NCI-H1436 (cell line): Measurements from ENCODE around the gene LDLRAD3.

ENCODE experiments used
- DNase-seq: peaks from one replicate; lab custom pipeline; 2025; lab: John Stamatoyannopoulos, UW

The LDLRAD3 gene

DNA sequence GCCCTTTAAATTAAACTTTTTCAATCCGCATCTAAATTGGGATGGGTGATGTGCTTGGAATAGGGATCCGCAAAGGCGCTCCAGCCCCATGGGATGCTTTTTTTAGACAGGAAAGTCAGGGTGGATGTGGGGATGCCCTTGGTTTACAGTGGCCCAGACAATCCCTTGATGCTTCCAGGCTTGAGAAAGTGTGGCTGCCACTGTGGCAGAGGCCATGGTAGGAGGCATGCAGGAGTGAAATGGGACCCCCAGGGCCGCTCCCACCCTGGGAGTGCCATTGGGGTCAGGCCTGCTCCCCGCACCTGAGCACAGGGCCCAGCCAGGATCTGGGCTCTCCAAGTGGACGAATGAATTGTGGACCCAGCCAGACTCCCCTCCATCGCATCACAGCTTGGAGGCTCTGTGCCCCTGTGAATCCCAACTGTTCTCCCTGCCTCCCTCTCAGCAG lies 269.6 kb downstream of the LDLRAD3 start:
- DNase-seq, result no peak

DNA sequence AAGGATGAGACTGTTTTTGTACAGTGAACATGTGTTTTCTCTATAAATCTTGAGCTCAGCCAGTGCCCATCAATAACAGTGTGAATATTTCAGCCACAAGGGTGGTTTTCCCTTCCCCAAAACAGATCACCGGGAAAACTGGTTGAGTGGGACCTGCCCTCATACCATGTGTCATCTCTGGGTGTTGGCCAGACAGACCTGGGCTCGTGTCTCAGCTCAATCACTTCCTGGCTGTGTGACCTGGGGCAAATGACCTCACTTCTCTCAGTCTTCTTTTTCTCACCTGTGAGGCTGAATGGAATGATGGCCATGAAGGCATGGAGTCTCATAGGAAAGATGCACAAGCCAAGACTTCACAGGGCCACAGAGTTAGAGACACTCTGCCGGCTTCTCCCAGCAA lies 270.6 kb downstream of the LDLRAD3 start:
- no peak for DNase-seq

DNA sequence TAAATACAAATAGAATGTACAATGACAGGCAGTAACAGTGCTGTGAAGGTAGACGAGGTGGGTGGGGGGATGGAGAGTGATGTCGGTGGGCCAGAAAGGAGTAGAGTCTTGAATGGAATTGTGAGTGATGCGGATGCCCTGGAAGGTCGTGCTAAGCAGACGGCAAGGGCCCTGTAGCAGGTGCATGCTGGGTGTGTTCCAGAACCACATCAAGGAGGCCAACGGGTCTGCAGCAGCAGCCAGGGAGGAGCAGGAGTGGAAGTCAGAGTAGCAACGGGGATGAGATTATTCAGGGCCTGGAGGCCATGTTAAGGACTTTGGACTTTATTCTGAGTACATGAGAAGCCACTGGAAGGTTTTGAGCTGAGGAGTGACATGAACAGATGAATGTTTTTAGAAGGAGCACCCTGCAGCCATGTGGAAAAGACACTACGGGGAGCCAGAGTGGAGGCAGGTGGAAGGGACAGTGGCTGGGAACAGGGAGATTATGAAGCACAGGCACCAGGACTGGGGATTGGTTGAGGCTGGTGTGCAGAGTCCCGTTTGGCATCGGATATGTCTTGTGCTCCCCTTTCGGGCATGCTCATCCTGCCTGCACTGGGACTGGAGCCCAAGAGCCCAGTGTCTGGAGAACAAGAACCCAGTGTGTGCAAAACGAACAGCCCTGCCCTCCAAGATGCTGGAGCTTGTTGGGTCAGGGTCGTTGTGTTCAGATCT lies 271.3 kb downstream of the LDLRAD3 start:
- no peak for DNase-seq

DNA sequence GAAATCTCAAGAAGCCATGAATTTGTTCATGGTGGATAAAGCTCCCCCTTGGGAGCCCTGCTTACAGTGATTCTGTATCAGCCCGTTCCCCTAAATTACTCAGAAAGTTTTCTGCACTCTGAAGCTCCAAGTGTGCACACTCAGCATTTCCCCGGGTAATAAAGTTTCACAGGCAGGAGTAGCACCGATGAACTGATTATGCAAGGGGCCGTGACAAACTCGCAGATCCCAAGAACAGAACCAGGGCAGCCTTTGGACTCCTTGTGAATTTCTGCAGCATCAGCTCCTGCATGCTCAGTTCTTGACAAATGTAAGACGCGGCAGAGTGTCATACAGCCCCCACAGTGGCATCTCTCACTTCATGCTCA lies 271.8 kb downstream of the LDLRAD3 start:
- no peak for DNase-seq

DNA sequence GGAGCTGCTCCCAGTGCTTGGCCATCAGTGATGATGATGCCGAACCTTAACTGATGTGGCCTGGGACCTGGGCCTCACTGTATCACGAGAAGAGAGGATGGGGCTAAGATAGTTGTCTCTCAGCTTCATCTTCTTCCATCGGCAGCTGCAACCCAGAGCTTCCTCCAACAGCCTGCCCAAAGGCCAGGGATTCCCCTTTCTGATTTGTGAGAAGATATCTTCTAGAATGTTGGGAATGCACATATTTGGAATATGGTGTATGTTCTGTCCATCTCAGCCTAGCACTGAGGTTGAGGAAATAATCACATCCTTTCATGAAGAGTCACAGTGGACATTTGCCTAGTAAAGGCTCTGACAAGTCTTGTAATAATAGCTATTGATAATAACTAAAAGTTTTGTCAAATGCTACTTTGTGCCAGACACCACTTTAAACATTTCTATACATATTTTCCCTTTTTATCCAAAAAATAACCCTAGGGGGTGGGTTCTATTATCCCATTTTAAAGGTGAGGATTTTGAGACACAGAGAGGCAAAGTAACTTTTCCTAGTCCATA lies 272.3 kb downstream of the LDLRAD3 start:
- no peak for DNase-seq

DNA sequence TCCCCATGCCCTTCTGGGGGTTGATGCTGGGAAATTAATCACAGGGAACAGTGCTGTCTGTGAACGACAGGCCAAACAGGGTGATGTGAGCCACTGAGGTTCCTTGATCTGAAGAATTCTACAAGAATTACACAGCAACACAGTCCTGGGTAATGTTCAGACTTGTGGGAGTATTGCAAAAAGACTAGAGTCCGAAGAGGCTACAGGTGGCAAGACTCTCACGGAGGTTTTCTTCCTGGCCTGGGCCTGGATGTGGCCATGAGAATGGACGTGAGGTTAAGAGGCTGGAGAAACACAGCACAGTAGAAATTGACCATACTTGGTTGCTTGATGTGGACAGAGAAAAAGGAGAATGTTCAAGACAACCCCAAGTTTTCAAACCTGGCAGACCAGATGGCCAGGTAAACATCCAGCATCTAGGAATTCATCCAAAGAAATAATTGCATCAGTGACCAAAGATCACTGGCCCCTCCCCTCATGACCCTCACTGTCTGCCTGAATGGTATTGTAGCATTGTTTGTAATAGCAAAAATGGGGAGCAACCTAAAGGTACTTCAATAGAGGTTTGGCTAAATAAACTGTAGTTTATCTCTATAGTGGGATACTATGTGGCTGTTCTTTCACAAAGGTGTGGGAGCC lies 274.5 kb downstream of the LDLRAD3 start:
- no peak for DNase-seq

DNA sequence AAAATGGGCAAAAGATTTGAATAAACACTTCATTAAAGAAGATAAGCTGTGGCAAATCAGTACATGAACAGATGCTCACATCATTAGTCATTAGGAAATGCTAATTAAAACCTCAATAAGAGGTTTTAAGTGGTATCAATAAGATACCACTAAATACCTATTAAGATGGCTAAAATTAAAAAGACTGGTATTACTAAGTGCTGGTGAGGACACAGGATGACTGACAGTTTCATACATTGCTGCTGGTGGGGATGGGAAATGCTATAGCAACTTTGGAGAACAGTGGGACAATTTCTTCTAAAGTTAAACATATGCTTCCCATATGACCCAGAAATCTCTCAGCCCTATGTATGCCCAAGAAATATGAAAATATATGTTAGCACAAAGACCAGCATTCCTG lies 276.1 kb downstream of the LDLRAD3 start:
- no peak for DNase-seq

DNA sequence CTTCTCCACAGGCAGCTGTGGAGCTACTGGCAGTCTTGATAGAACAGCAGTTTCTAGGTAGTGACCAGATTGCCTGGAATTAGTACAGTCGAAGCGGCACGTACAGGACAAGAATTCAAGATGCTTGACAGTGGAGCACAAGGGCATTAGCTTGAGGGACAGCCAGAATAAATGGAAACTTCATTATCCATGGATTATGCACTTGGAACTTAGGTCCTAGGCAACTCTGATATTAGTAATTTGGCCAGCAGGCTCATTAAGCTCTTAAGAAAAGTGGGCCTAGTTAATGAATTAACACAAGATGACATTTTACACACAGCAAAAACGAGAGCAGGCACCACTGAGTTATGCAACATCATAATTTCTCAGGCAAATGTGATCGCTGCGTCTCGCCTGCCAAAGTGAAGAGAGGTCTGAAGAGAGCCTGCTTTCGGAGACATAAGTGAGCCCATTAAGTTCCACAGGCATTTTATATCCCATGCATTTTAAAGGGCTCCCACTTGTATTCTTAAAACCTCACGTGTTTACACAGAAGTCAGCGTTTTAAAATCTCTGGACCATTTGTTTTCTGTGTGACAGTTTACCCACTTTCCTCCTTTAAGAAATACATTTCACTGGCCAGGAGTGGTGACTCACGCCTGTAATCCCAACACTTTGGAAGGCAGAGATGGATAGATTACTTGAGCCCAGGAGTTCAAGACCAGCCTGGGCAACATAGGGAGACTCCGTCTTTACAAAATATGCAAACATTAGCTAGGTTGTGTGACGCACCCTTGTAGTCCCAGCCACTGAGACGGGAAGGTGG lies 279.2 kb downstream of the LDLRAD3 start:
- DNase-seq, result no peak

DNA sequence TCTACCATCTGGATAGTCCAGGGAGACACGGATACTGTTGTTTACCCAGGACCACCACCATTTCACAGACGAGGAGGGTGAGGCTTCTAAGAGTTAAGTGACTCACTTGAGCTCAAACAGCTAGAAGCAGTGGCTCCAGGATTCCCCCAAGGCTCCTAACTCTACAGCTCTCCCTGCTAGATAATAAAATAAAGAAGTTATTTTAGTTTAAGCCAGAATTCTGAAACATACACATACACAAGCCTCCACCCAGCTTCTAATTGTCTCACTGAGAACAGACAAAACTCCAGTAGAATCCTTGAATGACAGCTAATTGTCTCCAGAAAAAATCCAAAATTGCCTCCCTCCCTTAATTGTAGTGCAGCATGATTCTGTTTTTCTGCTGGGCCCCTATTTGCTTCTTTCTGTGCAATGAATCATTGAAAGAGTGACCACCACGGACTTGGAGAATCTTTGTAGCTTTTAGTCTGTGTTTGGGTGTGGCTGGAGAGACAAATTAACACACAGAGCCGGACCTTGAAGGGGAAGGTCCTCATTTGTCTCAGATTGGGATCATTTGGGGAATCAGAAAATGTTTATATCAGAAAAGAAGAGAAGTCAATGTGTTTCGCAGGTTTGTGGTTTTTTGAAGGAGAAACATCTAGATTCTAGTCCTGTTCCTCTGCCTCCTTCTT lies 280.5 kb downstream of the LDLRAD3 start:
- no peak for DNase-seq

DNA sequence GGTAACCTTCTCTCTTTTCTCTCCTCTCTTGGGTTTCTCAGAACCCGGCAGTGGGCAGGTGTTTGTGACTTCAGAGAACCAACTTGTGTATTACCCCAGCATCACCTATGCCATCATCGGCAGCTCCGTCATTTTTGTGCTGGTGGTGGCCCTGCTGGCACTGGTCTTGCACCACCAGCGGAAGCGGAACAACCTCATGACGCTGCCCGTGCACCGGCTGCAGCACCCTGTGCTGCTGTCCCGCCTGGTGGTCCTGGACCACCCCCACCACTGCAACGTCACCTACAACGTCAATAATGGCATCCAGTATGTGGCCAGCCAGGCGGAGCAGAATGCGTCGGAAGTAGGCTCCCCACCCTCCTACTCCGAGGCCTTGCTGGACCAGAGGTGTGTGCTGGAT lies 283.2 kb downstream of the LDLRAD3 start:
- DNase-seq, result no peak

DNA sequence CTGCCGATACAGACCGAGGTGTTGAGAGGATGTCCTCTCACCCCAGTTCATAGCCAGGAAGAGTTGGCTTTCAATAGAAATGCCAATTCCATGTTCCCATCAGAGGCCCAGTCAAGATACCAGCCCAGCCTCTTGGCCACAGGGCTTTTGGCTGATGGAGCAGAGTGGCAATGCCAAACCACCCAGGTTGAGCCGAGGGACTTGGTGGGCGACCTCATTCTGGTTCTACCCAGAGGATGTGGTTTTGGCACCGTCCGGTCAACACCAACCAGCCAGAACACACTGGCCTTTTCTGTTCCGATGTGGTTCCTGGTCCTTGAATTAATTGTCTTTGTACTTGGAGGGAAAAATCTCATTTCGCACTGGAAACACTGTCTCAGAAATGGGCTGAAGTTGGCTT lies 284.8 kb downstream of the LDLRAD3 start:
- no peak for DNase-seq

DNA sequence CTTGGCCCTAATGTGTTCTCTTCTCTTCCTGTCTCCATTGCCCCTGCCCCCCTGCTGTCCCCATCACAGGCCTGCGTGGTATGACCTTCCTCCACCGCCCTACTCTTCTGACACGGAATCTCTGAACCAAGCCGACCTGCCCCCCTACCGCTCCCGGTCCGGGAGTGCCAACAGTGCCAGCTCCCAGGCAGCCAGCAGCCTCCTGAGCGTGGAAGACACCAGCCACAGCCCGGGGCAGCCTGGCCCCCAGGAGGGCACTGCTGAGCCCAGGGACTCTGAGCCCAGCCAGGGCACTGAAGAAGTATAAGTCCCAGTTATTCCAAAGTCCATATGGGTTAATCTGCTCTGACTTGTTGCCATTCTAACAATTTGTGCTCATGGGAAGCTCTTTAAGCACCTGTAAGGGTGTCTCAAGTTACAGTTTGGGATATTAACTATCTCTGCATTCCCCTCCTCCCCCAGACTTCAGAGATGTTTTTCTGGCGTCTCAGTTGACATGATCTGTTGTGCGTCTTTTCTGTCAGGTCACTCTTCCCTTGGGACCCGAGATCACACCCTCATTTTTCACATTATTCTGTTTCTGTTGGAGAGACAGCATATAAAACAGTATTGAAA lies 285.3 kb downstream of the LDLRAD3 start:
- no peak for DNase-seq

DNA sequence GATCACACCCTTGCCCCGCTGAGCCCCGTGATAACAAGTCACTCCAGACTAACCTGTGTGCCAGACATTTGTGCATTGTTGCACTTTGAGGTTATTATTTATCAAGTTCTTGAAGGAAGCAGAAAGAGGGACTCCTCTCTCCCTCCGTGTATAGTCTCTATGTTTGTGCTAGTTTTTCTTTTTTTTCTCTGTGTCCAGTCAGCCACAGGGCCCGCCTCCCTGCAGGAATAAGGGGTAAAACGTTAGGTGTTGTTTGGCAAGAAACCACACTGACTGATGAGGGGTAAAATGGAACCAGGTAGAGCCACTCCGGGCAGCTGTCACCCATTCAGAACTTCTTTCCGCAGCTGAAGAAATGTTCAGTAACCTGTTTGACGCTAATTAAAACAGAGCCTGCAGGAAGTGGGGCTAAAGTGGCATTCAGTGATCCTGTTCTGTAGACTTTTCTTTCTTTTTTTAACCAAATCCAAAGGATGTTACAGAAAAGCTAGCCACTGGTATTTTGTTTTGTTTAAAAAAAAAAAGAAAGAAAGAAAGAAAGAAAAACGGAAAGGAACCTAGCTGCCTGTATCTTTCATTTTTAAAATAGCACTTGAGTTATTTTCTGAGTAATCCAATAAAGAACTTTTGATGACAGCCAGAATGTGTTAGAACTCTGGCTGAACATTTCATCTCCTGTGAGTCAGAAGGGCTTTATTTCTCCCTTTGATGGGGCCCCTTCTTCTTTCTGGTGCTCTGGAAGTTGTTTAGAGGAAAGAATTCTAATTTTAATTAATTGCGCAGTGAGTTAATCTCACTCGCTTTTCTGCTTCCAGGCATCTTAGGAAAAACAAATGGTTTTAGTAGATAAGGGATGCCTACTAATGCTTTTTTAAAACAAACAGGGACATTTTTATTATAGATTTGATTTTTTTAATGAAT lies 287.2 kb downstream of the LDLRAD3 start:
- DNase-seq, result no peak

DNA sequence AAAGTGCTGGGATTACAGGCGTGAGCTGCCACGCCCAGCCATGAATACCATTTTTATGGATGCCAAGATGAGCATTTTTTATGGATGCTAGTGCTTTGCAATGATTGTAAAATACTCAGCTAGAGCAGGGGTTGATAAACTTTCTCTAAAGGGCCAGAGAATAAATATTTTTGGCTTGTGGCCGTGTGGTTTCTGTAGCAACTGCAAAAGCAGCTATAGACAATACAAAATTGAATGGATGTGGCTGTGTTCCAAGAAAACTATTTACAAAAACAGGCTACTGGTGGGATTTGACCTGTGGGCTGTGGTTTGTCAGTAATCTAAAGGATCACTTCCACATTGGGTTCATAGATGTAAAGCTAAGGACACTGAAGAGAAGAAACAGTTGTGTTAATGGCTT lies 289.3 kb downstream of the LDLRAD3 start:
- DNase-seq, result no peak

DNA sequence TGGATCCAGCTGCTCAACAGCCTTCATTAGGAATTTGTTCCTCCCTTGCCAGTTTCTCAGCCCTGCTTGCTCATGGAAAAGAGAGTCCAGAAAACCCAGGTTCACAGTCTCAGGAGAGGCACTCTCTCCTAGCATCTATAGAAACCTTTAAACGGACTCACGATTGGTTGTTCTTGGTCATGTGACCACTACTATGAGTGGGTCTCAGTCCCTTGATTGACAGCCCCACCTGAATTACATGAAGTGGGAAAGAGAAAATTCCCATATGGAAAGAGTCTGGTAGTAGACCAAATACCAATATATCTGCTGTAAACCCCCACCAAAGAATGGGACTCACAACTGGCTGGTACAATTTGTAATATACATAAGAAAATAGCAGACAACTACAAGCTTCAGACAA lies 291.0 kb downstream of the LDLRAD3 start:
- DNase-seq, result no peak

DNA sequence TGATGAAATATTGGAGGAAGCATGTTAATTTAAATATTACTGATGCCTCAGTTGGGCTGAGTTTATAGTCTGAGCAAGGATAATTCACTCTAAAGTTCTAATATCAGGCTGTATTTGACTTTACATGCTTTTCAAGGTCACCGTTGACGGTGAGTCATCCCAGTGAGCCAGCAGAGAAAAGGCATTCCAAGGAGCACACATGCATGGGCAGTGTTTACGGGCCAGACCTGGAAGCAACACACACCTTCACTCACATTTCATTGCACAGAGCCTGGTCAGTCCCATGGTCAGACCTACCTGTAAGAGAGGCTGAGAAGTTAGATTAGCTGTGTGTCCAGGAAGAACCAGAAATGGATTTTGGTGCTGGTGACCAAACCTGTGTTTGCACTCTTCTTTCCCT lies 291.9 kb downstream of the LDLRAD3 start:
- DNase-seq, result no peak

DNA sequence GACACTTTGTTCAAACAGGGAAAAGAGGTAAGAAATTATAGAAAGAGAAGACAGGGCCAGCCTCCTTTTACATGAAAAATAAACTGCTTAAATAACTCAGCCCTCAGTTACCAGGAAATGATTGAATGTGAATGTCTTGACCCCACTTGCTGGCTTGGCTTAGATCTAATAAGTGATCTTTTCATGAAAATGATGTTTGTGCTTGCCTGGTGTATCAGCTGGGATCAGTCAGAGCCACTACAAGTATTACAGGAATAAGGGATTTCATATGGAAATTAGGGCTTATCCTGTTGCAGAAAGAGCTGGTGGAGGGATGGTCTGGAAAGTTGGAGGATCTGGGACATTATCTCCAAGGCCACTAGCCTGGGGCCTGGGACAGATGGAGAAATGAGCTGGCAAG lies 293.5 kb downstream of the LDLRAD3 start:
- DNase-seq, result no peak

DNA sequence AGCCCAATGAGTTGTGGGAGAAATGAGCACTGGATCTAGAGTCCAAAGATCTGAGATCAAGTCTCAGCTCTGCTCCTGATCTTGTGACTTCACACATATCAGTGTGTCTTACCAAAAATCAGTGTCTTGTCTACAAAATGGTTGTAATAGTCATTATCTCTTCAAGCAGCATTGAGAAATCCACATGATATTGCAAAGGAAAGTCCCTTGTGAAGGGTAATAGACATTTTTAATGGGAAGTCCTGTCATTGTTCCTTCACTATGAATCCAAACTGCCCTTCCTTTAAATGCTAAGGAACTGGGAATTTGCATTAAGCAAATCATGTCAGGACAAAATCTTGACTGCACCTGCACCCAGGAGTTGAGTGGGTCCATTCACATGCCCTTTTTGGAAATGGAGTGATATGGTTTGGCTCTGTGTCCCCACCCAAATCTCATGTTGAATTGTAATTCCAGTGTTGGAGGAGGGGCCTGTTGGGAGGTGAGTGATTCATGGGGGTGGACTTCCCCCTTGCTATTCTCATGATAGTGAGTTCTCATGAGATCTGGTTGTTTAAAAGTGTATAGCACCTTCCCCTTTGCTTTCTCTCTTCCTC lies 294.3 kb downstream of the LDLRAD3 start:
- no peak for DNase-seq

DNA sequence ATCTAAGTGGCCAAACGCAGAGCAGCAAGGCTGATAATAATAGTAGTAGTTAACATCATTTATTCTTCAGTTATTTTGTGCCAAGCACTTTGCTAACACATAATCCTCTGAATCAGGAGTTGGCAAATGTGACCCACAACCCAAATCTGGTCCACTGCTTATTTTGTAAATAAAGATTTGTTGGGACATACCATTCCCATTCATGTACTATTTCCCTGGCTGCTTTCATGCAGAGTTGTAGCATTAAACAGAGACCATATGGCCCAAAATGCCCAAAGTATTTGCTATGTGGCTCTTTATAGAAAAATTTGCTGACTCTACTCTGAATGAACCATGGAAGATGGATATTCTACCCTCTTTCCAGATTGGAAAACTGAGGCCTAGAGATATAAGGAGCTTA lies 295.0 kb downstream of the LDLRAD3 start:
- DNase-seq, result no peak

DNA sequence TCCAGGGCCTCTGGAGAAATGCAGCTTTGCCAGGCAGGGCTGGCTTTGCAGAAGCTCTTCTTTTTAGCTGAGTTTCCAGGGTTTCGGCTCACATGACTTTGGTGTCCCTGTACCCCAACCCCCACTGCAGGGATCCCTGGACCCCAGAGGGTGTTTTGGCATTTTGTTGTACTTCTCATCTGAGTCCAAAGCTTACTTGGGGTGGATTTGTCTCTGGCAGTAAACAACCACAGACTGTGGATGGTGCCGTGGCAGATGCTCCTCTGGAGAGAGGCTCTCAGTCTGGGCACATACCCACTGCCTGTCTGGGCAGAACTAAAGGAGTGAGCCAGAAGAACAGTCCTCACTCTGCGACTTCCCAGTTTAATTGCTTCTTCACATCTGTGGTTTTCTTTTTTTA lies 295.8 kb downstream of the LDLRAD3 start:
- DNase-seq, result no peak
